GM12878 (cell line): Measurements from ENCODE around the gene RIMBP2. TPM values are rescaled to one million over a fixed set of nuclear protein-coding genes. Genes with fewer than 3 reads are reported as not detected.

Experiments
- ATAC-seq: fragments of 200-7000 bp; cut with Tn5 transposase; 3 replicates; pipeline ENCODE4 v1.9.1; 2020; ENCODE audit warnings: mild to moderate bottlenecking, moderate library complexity
- BruUV-seq: library from RNA; stranded (reverse); fragments of 400-500 nt; replicated peaks from 2 replicates; lab custom pipeline; 2021; lab: Mats Ljungman, UMichigan
- CTCF ChIA-PET: fragments of 300-600 bp; sonication (Branson Sonifier 250); formaldehyde crosslinking; extraction: SDS; loops from one replicate; lab custom pipeline; 2021; ENCODE audit warnings: inconsistent platforms; lab: Yijun Ruan, JAX
- POLR2A ChIA-PET: fragments of 350-600 bp; formaldehyde crosslinking; extraction: SDS; loops from one replicate; lab custom pipeline; 2021; ENCODE audit warnings: inconsistent platforms; lab: Charles Lee
- RAD21 ChIA-PET: fragments of 300-600 bp; sonication (Branson Sonifier 250); formaldehyde crosslinking; loops from one replicate; lab custom pipeline; 2023; ENCODE audit warnings: antibody characterized with exemption; ENCODE audit not compliant: unreplicated experiment; lab: Charles Lee
- SMC1A ChIA-PET: fragments of 300-600 bp; sonication (Branson Sonifier 250); formaldehyde crosslinking; loops from one replicate; lab custom pipeline; 2023; ENCODE audit not compliant: unreplicated experiment, uncharacterized antibody; lab: Charles Lee
- DNase-seq: peaks from one replicate; pipeline ENCODE4 v3.0.0-alpha.2; 2011; ENCODE audit warnings: low read depth, low spot score
- FAIRE-seq: peaks from 3 replicates; lab custom pipeline; 2011; peaks lifted over from hg19 to GRCh38; lab: Jason Lieb, UNC
- H2AFZ ChIP-seq: 2 replicates; pipeline ENCODE4 v1.6.0; 2011; ENCODE audit warnings: low read depth, low read length, control low read depth; ENCODE audit not compliant: control insufficient read depth
- H3K27ac ChIP-seq: 2 replicates; pipeline ENCODE4 v1.5.1; 2011; ENCODE audit warnings: control low read depth; ENCODE audit not compliant: control insufficient read depth, insufficient read depth
- H3K27me3 ChIP-seq, 2 experiments: replicated peaks in 1 of 2; 2 replicates each; pipeline versions ENCODE4 v1.6.0 to v1.6.1; 2011; ENCODE audit warnings: low read length in 1 of 2; ENCODE audit not compliant: control insufficient read depth in 2 of 2, insufficient read depth in 2 of 2
- H3K36me3 ChIP-seq, 2 experiments: 2 replicates each; pipeline ENCODE4 v1.5.1; 2011; ENCODE audit warnings: low read length in 1 of 2; ENCODE audit not compliant: control insufficient read depth in 2 of 2, insufficient read depth in 2 of 2
- H3K4me1 ChIP-seq: 2 replicates; pipeline ENCODE4 v1.6.1; 2011; ENCODE audit warnings: mild to moderate bottlenecking, low read length, moderate library complexity, mixed read lengths; ENCODE audit not compliant: control insufficient read depth, insufficient read depth
- H3K4me2 ChIP-seq: 2 replicates; pipeline ENCODE4 v1.6.0; 2011; ENCODE audit warnings: control low read depth; ENCODE audit not compliant: control insufficient read depth, insufficient read depth
- H3K4me3 ChIP-seq: fragments of 200-600 bp; sonication (generic); 2 replicates; pipeline ENCODE4 v1.5.1; 2016
- H3K79me2 ChIP-seq: 2 replicates; pipeline ENCODE4 v1.6.0; 2011; ENCODE audit warnings: low read length; ENCODE audit not compliant: control insufficient read depth, insufficient read depth
- H3K9ac ChIP-seq: 2 replicates; pipeline ENCODE4 v1.8.0; 2011; ENCODE audit warnings: low read length, control low read depth, mixed read lengths; ENCODE audit not compliant: control insufficient read depth, insufficient read depth
- H3K9me3 ChIP-seq: replicated peaks from 3 replicates; pipeline ENCODE4 v1.5.1; 2011; ENCODE audit warnings: mild to moderate bottlenecking, low read length; ENCODE audit not compliant: control insufficient read depth, insufficient read depth
- H4K20me1 ChIP-seq: 2 replicates; pipeline ENCODE4 v1.6.0; 2011; ENCODE audit not compliant: control insufficient read depth, insufficient read depth
- ASH2L ChIP-seq: fragments of 300-600, 200-600 bp; sonication (generic); IDR thresholded peaks from 2 replicates; pipeline ENCODE4 v1.6.1; 2017; ENCODE audit warnings: low read depth, mild to moderate bottlenecking, borderline replicate concordance
- CHD1 ChIP-seq: IDR thresholded peaks from 2 replicates; pipeline ENCODE4 v1.6.1; 2012; ENCODE audit warnings: low read depth, low read length, improper control_type of control experiment
- CREM ChIP-seq: IDR thresholded peaks from 2 replicates; pipeline ENCODE4 v1.6.1; 2014; ENCODE audit warnings: antibody characterized with exemption, low read depth
- HDAC2 ChIP-seq: fragments of 200-600 bp; sonication (generic); IDR thresholded peaks from 2 replicates; pipeline ENCODE4 v1.6.1; 2017
- IRF4 ChIP-seq: IDR thresholded peaks from 2 replicates; pipeline ENCODE4 v1.6.1; 2011; ENCODE audit warnings: low read depth, low read length
- NFIC ChIP-seq: IDR thresholded peaks from 2 replicates; pipeline ENCODE4 v1.6.1; 2012; ENCODE audit warnings: low read depth, mild to moderate bottlenecking, inconsistent platforms, low read length, moderate library complexity
- NKRF ChIP-seq: fragments of 450-650 bp; conservative IDR thresholded peaks from 2 replicates; pipeline ENCODE4 v1.6.1; 2017; ENCODE audit warnings: mild to moderate bottlenecking, moderate library complexity
- PAX5 ChIP-seq: IDR thresholded peaks from 2 replicates; pipeline ENCODE4 v1.6.1; 2011; ENCODE audit warnings: low read depth, low read length, borderline replicate concordance
- RUNX3 ChIP-seq: IDR thresholded peaks from 2 replicates; pipeline ENCODE4 v1.6.1; 2012; ENCODE audit warnings: low read length, inconsistent platforms
- SMARCA5 ChIP-seq: fragments of 450-650 bp; IDR thresholded peaks from 2 replicates; pipeline ENCODE4 v1.6.1; 2017; ENCODE audit warnings: mild to moderate bottlenecking
- SP1 ChIP-seq: IDR thresholded peaks from one replicate; pipeline ENCODE4 v1.6.1; 2011; ENCODE audit warnings: low read depth, low read length
- TARDBP ChIP-seq: IDR thresholded peaks from 2 replicates; pipeline ENCODE4 v1.6.1; 2016; ENCODE audit warnings: borderline replicate concordance
- TCF7 ChIP-seq: IDR thresholded peaks from 2 replicates; pipeline ENCODE4 v1.6.1; 2014; ENCODE audit warnings: antibody characterized with exemption, borderline replicate concordance
- ZNF384 ChIP-seq: IDR thresholded peaks from 2 replicates; pipeline ENCODE4 v1.6.1; 2012; ENCODE audit warnings: low read depth, mild to moderate bottlenecking, low read length, improper control_type of control experiment, borderline replicate concordance
- WGBS: methylation state at CpG from one replicate; pipeline ENCODE4 v1.1.6; 2016; ENCODE audit warnings: low lambda C conversion rate; ENCODE audit not compliant: insufficient replicate concordance, insufficient coverage; ENCODE audit errors: missing lambda C conversion rate; 5-methylcytosine and 5-hydroxymethylcytosine counted together
- in situ Hi-C: fragments of 300-500 bp; cut with MboI; formaldehyde crosslinking; loops from 9 replicates; pipeline ENCODE4 v1.14.3; 2018; ENCODE audit warnings: mixed read lengths
- intact Hi-C: fragments of 100-400 bp; cut with micrococcal nuclease; formaldehyde crosslinking; loops from one replicate; pipeline ENCODE4 v1.14.2; 2022; ENCODE audit not compliant: unreplicated experiment
- polyA plus RNA-seq, 11 experiments: library from polyadenylated mRNA; depleted of rRNA in 4 of 11; unstranded in 6 of 11; stranded (reverse) in 5 of 11; fragments of >200 nt; fragmentation: Nextera tagmentation in 4 of 11; fragmentation: Illumina TruSeq in 1 of 11; extraction: Ambion mirVana in 4 of 11; extraction: Trizol in 1 of 11; gene quantifications; 1 replicate in 1 of 11; 2 replicates in 10 of 11; pipeline versions ENCODE4 v1.2.1 to v1.2.3, GENCODE V29; 2011 to 2016; ENCODE audit warnings: inconsistent platforms in 2 of 11, missing spikeins in 2 of 11, low read depth in 1 of 11
- total RNA-seq, 4 experiments: library from RNA; depleted of rRNA in 3 of 4; stranded (reverse); fragments of >200 nt in 3 of 4; fragmentation: Illumina TruSeq in 1 of 4; extraction: Trizol in 1 of 4; gene quantifications; 2 replicates each; pipeline versions ENCODE4 v1.2.1 to v1.2.3, GENCODE V29; 2013 to 2021
- TF ChIP-seq, protein P1 (sequence below): fragments of 450-650 bp; IDR thresholded peaks from 2 replicates; pipeline ENCODE4 v1.6.1; 2016; ENCODE audit warnings: mild to moderate bottlenecking

RIMBP2 gene
- total and polyA plus RNA-seq, 10 of the 15 experiments (the other 5 are each of a cell fraction or from before 2014, with no cell fraction given), result 0.04 to 2.9 (median 0.07) TPM; not detected in 1

DNA sequence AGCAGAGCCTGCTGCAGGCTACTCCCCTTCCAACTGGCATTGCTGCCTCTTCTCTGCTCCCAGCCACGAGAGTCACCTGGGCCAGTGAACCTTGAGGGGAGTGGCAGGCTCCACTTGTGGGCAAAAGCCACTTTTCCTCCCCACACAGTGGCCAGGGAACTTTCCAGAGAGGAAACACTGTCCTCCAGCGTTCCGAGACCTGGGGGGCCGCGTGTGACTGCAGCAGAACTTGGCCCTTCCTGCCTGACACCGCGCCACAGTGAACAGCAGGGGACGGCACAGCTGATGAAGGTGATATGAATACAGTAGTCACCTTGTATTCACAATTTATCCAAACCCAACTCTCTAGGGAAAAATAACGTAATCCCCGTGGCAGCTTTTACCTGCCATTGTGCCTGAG, 263.6 kb downstream of the RIMBP2 start (continued):
- no peak for TF ChIP-seq HDAC2
- no peak for TF ChIP-seq RUNX3
- TF ChIP-seq TCF7, result no peak
- TF ChIP-seq TARDBP, result no peak
- TF ChIP-seq NFIC, result no peak
- TF ChIP-seq CHD1, result no peak
- TF ChIP-seq, protein P1, sequence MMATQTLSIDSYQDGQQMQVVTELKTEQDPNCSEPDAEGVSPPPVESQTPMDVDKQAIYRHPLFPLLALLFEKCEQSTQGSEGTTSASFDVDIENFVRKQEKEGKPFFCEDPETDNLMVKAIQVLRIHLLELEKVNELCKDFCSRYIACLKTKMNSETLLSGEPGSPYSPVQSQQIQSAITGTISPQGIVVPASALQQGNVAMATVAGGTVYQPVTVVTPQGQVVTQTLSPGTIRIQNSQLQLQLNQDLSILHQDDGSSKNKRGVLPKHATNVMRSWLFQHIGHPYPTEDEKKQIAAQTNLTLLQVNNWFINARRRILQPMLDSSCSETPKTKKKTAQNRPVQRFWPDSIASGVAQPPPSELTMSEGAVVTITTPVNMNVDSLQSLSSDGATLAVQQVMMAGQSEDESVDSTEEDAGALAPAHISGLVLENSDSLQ, result no peak
- no peak for TF ChIP-seq IRF4

GRCh38 chr12:130451001-130451930, 264.8 kb downstream of the RIMBP2 start:
- Histone ChIP-seq H3K79me2 (no peaks in the 10 kb centered on the region), H3K4me2 (no peak overlapping the region), H3K36me3 (no peaks in the 10 kb centered on the region), H3K4me1 (no peaks in the 10 kb centered on the region), H3K27ac (no peak overlapping the region), H3K9me3 (no peaks in the 10 kb centered on the region; the same call in 2 of the 3 replicates), H4K20me1 (no peaks in the 10 kb centered on the region)
- ChIA-PET SMC1A (no interaction called here), CTCF (no interaction called here), POLR2A (interaction anchor here (0.5 kb wide), 1 partner anchor 1629 kb away, joined by 3 read pairs; no protein-coding TSS in a partner anchor)
- FAIRE-seq (no peak), DNase-seq (no peak)
- in situ Hi-C loops, result no loop called here
- WGBS, result 82% methylated on average over 41 of the region's 41 CpGs
- intact Hi-C loops, result no loop called here
- TF ChIP-seq NKRF (no peak), CREM (no peak), CHD1 (no peak), ZNF384 (no peak), ASH2L (no peak), PAX5 (no peak), SMARCA5 (no peak), SP1 (no peak)
- TF ChIP-seq, all 136 proteins: peak for 0
- RAD21 ChIA-PET, result no interaction called here
- Histone ChIP-seq H3K9ac (no peak overlapping the region), H3K27me3 (no peaks in the 10 kb centered on the region), H2AFZ (no peak overlapping the region), H3K4me3 (no peak overlapping the region)
- BruUV-seq, result no TSS peak
- ATAC-seq, result no peak
